Measurements from ENCODE around the gene SHC4. TPM values are rescaled to one million over a fixed set of nuclear protein-coding genes. Genes with fewer than 3 reads are reported as not detected.
"Not testable (repeated sequence)": the region's sequence is repeated elsewhere in the genome, so short reads cannot be mapped to it uniquely, and the experiment has no call there.

The SHC4 gene
- total and polyA plus RNA-seq, 2 of the 13 experiments (the other 11 are each of a cell fraction or from before 2014, with no cell fraction given): 0.04 TPM; not detected in 1

DNA sequence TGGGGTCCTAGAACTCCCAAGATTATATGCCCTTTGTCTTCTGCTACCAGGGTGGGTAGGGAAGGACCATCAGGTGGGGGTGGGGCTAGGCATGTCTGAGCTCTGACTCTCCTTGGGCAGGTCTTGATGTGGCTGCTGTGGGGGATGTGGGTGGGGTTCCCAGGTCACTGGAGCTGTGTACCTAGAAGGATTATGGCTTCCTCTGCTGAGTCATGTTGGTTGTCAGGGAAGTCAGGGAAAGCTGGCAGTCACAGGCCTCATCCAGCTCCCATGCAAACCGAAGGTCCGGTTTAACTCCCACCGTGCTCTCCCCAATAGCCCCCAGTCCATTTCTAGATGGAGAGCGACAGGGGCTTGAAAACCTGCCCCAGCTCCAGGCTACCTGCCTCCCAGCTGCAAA, 50.6 kb downstream of the SHC4 start:
- no TSS peak for BruUV-seq (replicated peaks)

DNA sequence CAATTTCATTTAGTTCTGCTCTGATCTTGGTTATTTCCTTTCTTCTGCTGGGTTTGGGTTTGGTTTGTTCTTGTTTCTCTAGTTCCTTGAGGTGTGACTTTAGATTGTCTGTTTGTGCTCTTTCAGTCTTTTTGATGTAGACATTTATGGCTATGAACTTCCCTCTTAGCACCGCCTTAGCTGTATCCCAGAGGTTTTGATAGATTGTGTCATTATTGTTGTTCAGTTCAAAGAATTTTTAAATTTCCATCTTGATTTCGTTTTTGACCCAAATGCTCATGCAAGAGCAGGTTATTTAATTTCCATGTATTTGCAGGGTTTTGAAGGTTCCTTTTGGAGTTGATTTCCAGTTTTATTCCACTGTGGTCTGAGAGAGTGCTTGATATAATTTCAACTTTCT, 53.2 kb downstream of the SHC4 start:
- H3K4me3 ChIP-seq (replicated peaks in 1 of 3; ENCODE audit: insufficient read depth in 1 of 3, low read depth in 2 of 3, low read length in 3 of 3); H2AFZ ChIP-seq (ENCODE audit: low read length); H4K20me1 ChIP-seq (ENCODE audit: insufficient read depth, low read length); H3K36me3 ChIP-seq (replicated peaks in 1 of 2; ENCODE audit: control insufficient read depth in 1 of 2, insufficient read depth in 2 of 2, low read length in 2 of 2); in situ Hi-C loops (cut with HindIII; ENCODE audit: extremely low pct_ligation_motif_present, low pct_unique_long_range_greater_than_20kb); CTCF ChIA-PET (ENCODE audit: low intra/inter-chr PET ratio, low total read pairs); H3K27ac ChIP-seq (ENCODE audit: extremely low read length, insufficient read depth, low read length); H3K4me1 ChIP-seq (ENCODE audit: insufficient read depth, low read length); H3K9me3 ChIP-seq (ENCODE audit: low read length); H3K9ac ChIP-seq (ENCODE audit: insufficient read depth, low read depth, low read length); H3K79me2 ChIP-seq (ENCODE audit: insufficient read depth, low read length); H3K27me3 ChIP-seq (ENCODE audit: control insufficient read depth in 1 of 2, insufficient read depth in 2 of 2, low read length in 2 of 2); ATAC-seq; BruUV-seq (replicated peaks); FAIRE-seq; intact Hi-C loops (cut with micrococcal nuclease; ENCODE audit: unreplicated experiment); H3K4me2 ChIP-seq (ENCODE audit: low read depth, low read length); DNase-seq (ENCODE audit: low spot score); POLR2A ChIA-PET: not testable (repeated sequence)
- 40% methylated on average over 2 of the region's 2 CpGs for WGBS (ENCODE audit: low lambda C conversion rate)

More for the DNA sequence above, 50.6 kb downstream of the SHC4 start:
- H3K27me3 ChIP-seq (ENCODE audit: control insufficient read depth in 1 of 2, insufficient read depth in 2 of 2, low read length in 2 of 2): no peaks in the 10 kb centered on the region
- DNase-seq (ENCODE audit: low spot score) (no peak), FAIRE-seq (no peak), ATAC-seq (no peak)
- ChIA-PET CTCF (ENCODE audit: low intra/inter-chr PET ratio, low total read pairs) (no interaction called here), POLR2A (no interaction called here)
- 79% methylated on average over 3 of the region's 4 CpGs for WGBS (ENCODE audit: low lambda C conversion rate)
- no peak overlapping the region for H3K9ac ChIP-seq (ENCODE audit: insufficient read depth, low read depth, low read length)
- intact Hi-C loops (cut with micrococcal nuclease; ENCODE audit: unreplicated experiment) (no loop called here), in situ Hi-C loops (cut with HindIII; ENCODE audit: extremely low pct_ligation_motif_present, low pct_unique_long_range_greater_than_20kb) (no loop called here)
- no peaks in the 10 kb centered on the region for H3K79me2 ChIP-seq (ENCODE audit: insufficient read depth, low read length)
- no peaks in the 10 kb centered on the region for H4K20me1 ChIP-seq (ENCODE audit: insufficient read depth, low read length)
- H3K36me3 ChIP-seq (replicated peaks in 1 of 2; ENCODE audit: control insufficient read depth in 1 of 2, insufficient read depth in 2 of 2, low read length in 2 of 2): no peaks in the 10 kb centered on the region
- H2AFZ ChIP-seq (ENCODE audit: low read length): no peak overlapping the region
- no peaks in the 10 kb centered on the region for H3K4me1 ChIP-seq (ENCODE audit: insufficient read depth, low read length)
- H3K27ac ChIP-seq (ENCODE audit: extremely low read length, insufficient read depth, low read length): no peak overlapping the region
- H3K4me3 ChIP-seq (replicated peaks in 1 of 3; ENCODE audit: insufficient read depth in 1 of 3, low read depth in 2 of 3, low read length in 3 of 3): no peak overlapping the region
- TF ChIP-seq RFXAP (CRISPR knock-in tag; IDR thresholded peaks at IDR 0.05; ENCODE audit: borderline replicate concordance) (no peak), POGZ (CRISPR knock-in tag; IDR thresholded peaks at IDR 0.05) (no peak)
- H3K4me2 ChIP-seq (ENCODE audit: low read depth, low read length): no peak overlapping the region
- H3K9me3 ChIP-seq (ENCODE audit: low read length): no peaks in the 10 kb centered on the region

DNA sequence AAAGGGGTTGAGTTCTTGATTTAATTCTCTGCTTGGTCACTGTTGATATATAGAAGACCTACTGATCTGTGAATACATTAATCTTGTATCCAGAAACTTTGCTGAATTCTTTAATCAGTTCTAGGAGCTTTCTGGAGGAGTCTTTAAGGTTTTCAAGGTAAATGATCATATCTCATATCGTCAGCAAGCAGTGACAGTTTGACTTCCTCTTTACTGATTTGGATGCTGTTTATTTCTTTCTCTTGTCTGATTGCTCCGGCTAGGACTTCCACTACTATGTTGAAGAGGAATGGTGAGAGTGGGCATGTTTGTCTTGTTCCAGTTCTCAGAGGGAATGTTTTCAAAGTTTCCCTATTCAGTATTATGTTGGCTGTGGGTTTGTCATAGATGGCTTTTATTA, 54.4 kb downstream of the SHC4 start:
- CTCF ChIA-PET (ENCODE audit: low intra/inter-chr PET ratio, low total read pairs); POLR2A ChIA-PET; H2AFZ ChIP-seq (ENCODE audit: low read length); H3K9me3 ChIP-seq (ENCODE audit: low read length); H4K20me1 ChIP-seq (ENCODE audit: insufficient read depth, low read length); H3K4me1 ChIP-seq (ENCODE audit: insufficient read depth, low read length); H3K36me3 ChIP-seq (replicated peaks in 1 of 2; ENCODE audit: control insufficient read depth in 1 of 2, insufficient read depth in 2 of 2, low read length in 2 of 2); H3K79me2 ChIP-seq (ENCODE audit: insufficient read depth, low read length); intact Hi-C loops (cut with micrococcal nuclease; ENCODE audit: unreplicated experiment); H3K4me3 ChIP-seq (replicated peaks in 1 of 3; ENCODE audit: insufficient read depth in 1 of 3, low read depth in 2 of 3, low read length in 3 of 3); ATAC-seq; H3K27ac ChIP-seq (ENCODE audit: extremely low read length, insufficient read depth, low read length); H3K27me3 ChIP-seq (ENCODE audit: control insufficient read depth in 1 of 2, insufficient read depth in 2 of 2, low read length in 2 of 2); FAIRE-seq; H3K9ac ChIP-seq (ENCODE audit: insufficient read depth, low read depth, low read length); BruUV-seq (replicated peaks); in situ Hi-C loops (cut with HindIII; ENCODE audit: extremely low pct_ligation_motif_present, low pct_unique_long_range_greater_than_20kb); H3K4me2 ChIP-seq (ENCODE audit: low read depth, low read length); DNase-seq (ENCODE audit: low spot score): not testable (repeated sequence)
- 16% methylated on average over 2 of the region's 2 CpGs for WGBS (ENCODE audit: low lambda C conversion rate)
